ENCODE results near the gene CYP1A1.

- TF ChIP-seq EZH2 (IDR thresholded peaks at IDR 0.05; ENCODE audit: borderline replicate concordance) (no peak), CTCF (IDR thresholded peaks at IDR 0.05; ENCODE audit: poor library complexity) (no peak), EZH2phosphoT487 (IDR thresholded peaks at IDR 0.05; ENCODE audit: low read depth, severe bottlenecking, unreplicated experiment) (no peak)
Measured at GRCh38 chr15:74723754-74724334, 1.5 kb downstream of the CYP1A1 start.
